WERI-Rb-1 (cell line): Measurements from ENCODE around the gene SLC35G3.
"Not testable (repeated sequence)": the region's sequence is repeated elsewhere in the genome, so short reads cannot be mapped to it uniquely, and the experiment has no call there.

Experiments used
- DNase-seq: peaks from one replicate; pipeline ENCODE4 v3.0.0-alpha.2; 2020
- H3K27ac ChIP-seq: fragments of 250-450 bp; sonication (Bioruptor Pico); 2 replicates; pipeline ENCODE4 v1.5.1; 2020; ENCODE audit warnings: mild to moderate bottlenecking, moderate library complexity
- H3K27me3 ChIP-seq: fragments of 250-450 bp; sonication (Bioruptor Pico); 2 replicates; pipeline ENCODE4 v1.5.1; 2021; ENCODE audit warnings: mild to moderate bottlenecking, low read depth, moderate library complexity; ENCODE audit not compliant: insufficient read depth, severe bottlenecking
- H3K36me3 ChIP-seq: fragments of 250-450 bp; sonication (Bioruptor Pico); 2 replicates; pipeline ENCODE4 v1.5.1; 2020; ENCODE audit warnings: mild to moderate bottlenecking, moderate library complexity
- H3K4me3 ChIP-seq: 2 replicates; pipeline ENCODE4 v1.5.1; 2011; ENCODE audit warnings: low read depth, mild to moderate bottlenecking, control low read depth, low read length
- H3K9me3 ChIP-seq: fragments of 250-450 bp; sonication (Bioruptor Pico); 2 replicates; pipeline ENCODE4 v1.5.1; 2021; ENCODE audit warnings: mild to moderate bottlenecking, moderate library complexity; ENCODE audit not compliant: severe bottlenecking
- TF ChIP-seq, protein P1 (sequence below): IDR thresholded peaks from 2 replicates; pipeline ENCODE4 v1.5.1; 2011; ENCODE audit warnings: low read depth, mild to moderate bottlenecking, control low read depth, inconsistent platforms, low read length

Gene SLC35G3

GRCh38 chr17:35214631-35215273, 20.6 kb upstream of the SLC35G3 start:
- no peak overlapping the region for H3K27ac ChIP-seq
- no peaks in the 10 kb centered on the region for H3K9me3 ChIP-seq
- no peaks in the 10 kb centered on the region for H3K36me3 ChIP-seq
- no peak overlapping the region for H3K4me3 ChIP-seq
- DNase-seq, result no peak
- H3K27me3 ChIP-seq, result peaks cover 87% of the 10 kb centered on the region
- TF ChIP-seq, protein P1, sequence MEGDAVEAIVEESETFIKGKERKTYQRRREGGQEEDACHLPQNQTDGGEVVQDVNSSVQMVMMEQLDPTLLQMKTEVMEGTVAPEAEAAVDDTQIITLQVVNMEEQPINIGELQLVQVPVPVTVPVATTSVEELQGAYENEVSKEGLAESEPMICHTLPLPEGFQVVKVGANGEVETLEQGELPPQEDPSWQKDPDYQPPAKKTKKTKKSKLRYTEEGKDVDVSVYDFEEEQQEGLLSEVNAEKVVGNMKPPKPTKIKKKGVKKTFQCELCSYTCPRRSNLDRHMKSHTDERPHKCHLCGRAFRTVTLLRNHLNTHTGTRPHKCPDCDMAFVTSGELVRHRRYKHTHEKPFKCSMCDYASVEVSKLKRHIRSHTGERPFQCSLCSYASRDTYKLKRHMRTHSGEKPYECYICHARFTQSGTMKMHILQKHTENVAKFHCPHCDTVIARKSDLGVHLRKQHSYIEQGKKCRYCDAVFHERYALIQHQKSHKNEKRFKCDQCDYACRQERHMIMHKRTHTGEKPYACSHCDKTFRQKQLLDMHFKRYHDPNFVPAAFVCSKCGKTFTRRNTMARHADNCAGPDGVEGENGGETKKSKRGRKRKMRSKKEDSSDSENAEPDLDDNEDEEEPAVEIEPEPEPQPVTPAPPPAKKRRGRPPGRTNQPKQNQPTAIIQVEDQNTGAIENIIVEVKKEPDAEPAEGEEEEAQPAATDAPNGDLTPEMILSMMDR, result no peak

GRCh38 chr17:35214192-35214591, 20.0 kb upstream of the SLC35G3 start:
- TF ChIP-seq, protein P1, result no peak
- Histone ChIP-seq H3K9me3 (no peaks in the 10 kb centered on the region), H3K27me3 (peaks cover 84% of the 10 kb centered on the region), H3K4me3 (no peak overlapping the region), H3K36me3 (no peaks in the 10 kb centered on the region), H3K27ac (no peak overlapping the region)
- no peak for DNase-seq

- H3K9me3 ChIP-seq, result no peaks in the 10 kb centered on the region
- no peak overlapping the region for H3K27ac ChIP-seq
- H3K27me3 ChIP-seq, result peaks cover 81% of the 10 kb centered on the region
- H3K36me3 ChIP-seq, result no peaks in the 10 kb centered on the region
- TF ChIP-seq, protein P1, result no peak
- DNase-seq, result no peak
- H3K4me3 ChIP-seq, result no peak overlapping the region
Measured at GRCh38 chr17:35213412-35213940, 19.3 kb upstream of the SLC35G3 start.

- peaks cover 80% of the 10 kb centered on the region for H3K27me3 ChIP-seq
- TF ChIP-seq, protein P1, result no peak
- H3K27ac ChIP-seq, result no peak overlapping the region
- H3K9me3 ChIP-seq, result no peaks in the 10 kb centered on the region
- H3K36me3 ChIP-seq, result no peaks in the 10 kb centered on the region
- DNase-seq, result no peak
- no peak overlapping the region for H3K4me3 ChIP-seq
Measured at GRCh38 chr17:35212668-35213067, 18.5 kb upstream of the SLC35G3 start.

- TF ChIP-seq, protein P1, result no peak
- no peak overlapping the region for H3K27ac ChIP-seq
- H3K9me3 ChIP-seq, result no peaks in the 10 kb centered on the region
Measured at GRCh38 chr17:35210741-35211140, 16.5 kb upstream of the SLC35G3 start.

DNA sequence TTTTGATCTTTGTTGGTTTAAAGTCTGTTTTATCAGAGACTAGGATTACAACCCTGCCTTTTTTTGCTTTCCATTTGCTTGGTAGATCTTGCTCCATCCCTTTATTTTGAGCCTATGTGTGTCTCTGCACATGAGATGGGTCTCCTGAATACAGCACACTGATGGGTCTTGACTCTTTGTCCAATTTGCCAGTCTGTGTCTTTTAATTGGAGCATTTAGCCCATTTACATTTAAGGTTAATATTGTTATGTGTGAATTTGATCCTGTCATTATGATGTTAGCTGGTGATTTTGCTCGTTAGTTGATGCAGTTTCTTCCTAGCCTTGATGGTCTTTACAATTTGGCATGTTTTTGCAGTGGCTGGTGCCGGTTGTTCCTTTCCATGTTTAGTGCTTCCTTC, 8.4 kb upstream of the SLC35G3 start:
- H3K9me3 ChIP-seq, H3K27ac ChIP-seq, DNase-seq, H3K4me3 ChIP-seq, H3K36me3 ChIP-seq: not testable (repeated sequence)
- peaks cover 40% of the 10 kb centered on the region for H3K27me3 ChIP-seq

More at GRCh38 chr17:35210741-35211140, 16.5 kb upstream of the SLC35G3 start:
- no peaks in the 10 kb centered on the region for H3K36me3 ChIP-seq
- peaks cover 76% of the 10 kb centered on the region for H3K27me3 ChIP-seq
- H3K4me3 ChIP-seq, result no peak overlapping the region
- DNase-seq, result no peak

GRCh38 chr17:35195062-35195461, 869 bp upstream of the SLC35G3 start:
- DNase-seq, H3K4me3 ChIP-seq, H3K36me3 ChIP-seq, H3K27ac ChIP-seq: not testable (repeated sequence)
- H3K9me3 ChIP-seq, result peaks cover 10% of the 10 kb centered on the region
- H3K27me3 ChIP-seq, result peaks cover 20% of the 10 kb centered on the region
